IPS DF 19.7 (cell line): Measurements from ENCODE around the gene DENND1B.

Experiments
- DNase-seq: peaks from one replicate; pipeline ENCODE4 v3.0.0-alpha.2; 2013; ENCODE audit warnings: low read depth, low spot score

The DENND1B gene

GRCh38 chr1:197468543-197469175, 306.6 kb downstream of the DENND1B start:
- no peak for DNase-seq

- DNase-seq = no peak
Measured at GRCh38 chr1:197467881-197468280, 307.4 kb downstream of the DENND1B start.

- DNase-seq = no peak
Measured at GRCh38 chr1:197466813-197467212, 308.5 kb downstream of the DENND1B start.

GRCh38 chr1:197465528-197466327, 309.6 kb downstream of the DENND1B start:
- no peak for DNase-seq

- no peak for DNase-seq
Measured at GRCh38 chr1:197464044-197464443, 311.2 kb downstream of the DENND1B start.

GRCh38 chr1:197463142-197463541, 312.1 kb downstream of the DENND1B start:
- no peak for DNase-seq

- DNase-seq = no peak
Measured at GRCh38 chr1:197462539-197462938, 312.7 kb downstream of the DENND1B start.
